ENCODE data around the gene COMTD1. TPM values are rescaled to one million over a fixed set of nuclear protein-coding genes. Genes with fewer than 3 reads are reported as not detected.

Gene COMTD1
- total and polyA plus RNA-seq, 2 donors (not counting 3 experiments of a cell fraction or from before 2014, with no cell fraction given) = 18.4 to 18.6 TPM

- H3K79me2 ChIP-seq (ENCODE audit: control insufficient read depth, insufficient read depth, low read length) = no peaks in the 10 kb centered on the region
- no peak overlapping the region for H3K9ac ChIP-seq (replicated peaks; ENCODE audit: extremely low read depth, insufficient read depth, low read length)
- no peaks in the 10 kb centered on the region for H4K20me1 ChIP-seq (replicated peaks; ENCODE audit: control insufficient read depth, extremely low read depth, insufficient read depth, low read length)
- no peak overlapping the region for H2AFZ ChIP-seq (ENCODE audit: low read depth, low read length)
- no TSS peak for BruUV-seq (replicated peaks)
- H3K4me3 ChIP-seq (replicated peaks in 1 of 3; ENCODE audit: insufficient read depth in 1 of 3, low read depth in 1 of 3, low read length in 3 of 3) = no peak overlapping the region
- FAIRE-seq = no peak
- CTCF ChIA-PET = interaction anchor here (1.2 kb wide), 1 partner anchor 156 kb away, joined by 3 read pairs; no protein-coding TSS in a partner anchor
- no peaks in the 10 kb centered on the region for H3K9me1 ChIP-seq (replicated peaks; ENCODE audit: control insufficient read depth, extremely low read depth, insufficient read depth, low read length)
- dilution Hi-C loops (cut with MboI; ENCODE audit: extremely low pct_ligation_motif_present, low sequenced_read_pairs) (no loop called here), intact Hi-C loops (cut with micrococcal nuclease) (no loop called here)
- no peaks in the 10 kb centered on the region for H3K27me3 ChIP-seq (ENCODE audit: control insufficient read depth in 2 of 2, insufficient read depth in 2 of 2, low read length in 2 of 2)
- peaks cover 11% of the 10 kb centered on the region for H3K4me1 ChIP-seq (ENCODE audit: control insufficient read depth, extremely low read depth, insufficient read depth, low read length)
- TF ChIP-seq POLR2A (IDR thresholded peaks at IDR 0.05; ENCODE audit: low read depth, low read length) (no peak), JUN (IDR thresholded peaks at IDR 0.05; ENCODE audit: borderline replicate concordance, insufficient read depth, insufficient read length, low read depth) (no peak), GATA2 (IDR thresholded peaks at IDR 0.05; ENCODE audit: insufficient read depth, insufficient read length, low read depth, low read length) (no peak), MAX (IDR thresholded peaks at IDR 0.05; ENCODE audit: insufficient read depth, insufficient read length) (no peak), POLR2AphosphoS5 (IDR thresholded peaks at IDR 0.05; ENCODE audit: insufficient read depth, low read depth, low read length) (no peak), EZH2 (IDR thresholded peaks at IDR 0.05; ENCODE audit: borderline replicate concordance, low read depth, low read length, severe bottlenecking) (no peak), MYC (IDR thresholded peaks at IDR 0.05; ENCODE audit: low read depth, low read length) (no peak), FOS (IDR thresholded peaks at IDR 0.05; ENCODE audit: borderline replicate concordance, insufficient read depth, low read length) (no peak)
- TF ChIP-seq, protein P1, sequence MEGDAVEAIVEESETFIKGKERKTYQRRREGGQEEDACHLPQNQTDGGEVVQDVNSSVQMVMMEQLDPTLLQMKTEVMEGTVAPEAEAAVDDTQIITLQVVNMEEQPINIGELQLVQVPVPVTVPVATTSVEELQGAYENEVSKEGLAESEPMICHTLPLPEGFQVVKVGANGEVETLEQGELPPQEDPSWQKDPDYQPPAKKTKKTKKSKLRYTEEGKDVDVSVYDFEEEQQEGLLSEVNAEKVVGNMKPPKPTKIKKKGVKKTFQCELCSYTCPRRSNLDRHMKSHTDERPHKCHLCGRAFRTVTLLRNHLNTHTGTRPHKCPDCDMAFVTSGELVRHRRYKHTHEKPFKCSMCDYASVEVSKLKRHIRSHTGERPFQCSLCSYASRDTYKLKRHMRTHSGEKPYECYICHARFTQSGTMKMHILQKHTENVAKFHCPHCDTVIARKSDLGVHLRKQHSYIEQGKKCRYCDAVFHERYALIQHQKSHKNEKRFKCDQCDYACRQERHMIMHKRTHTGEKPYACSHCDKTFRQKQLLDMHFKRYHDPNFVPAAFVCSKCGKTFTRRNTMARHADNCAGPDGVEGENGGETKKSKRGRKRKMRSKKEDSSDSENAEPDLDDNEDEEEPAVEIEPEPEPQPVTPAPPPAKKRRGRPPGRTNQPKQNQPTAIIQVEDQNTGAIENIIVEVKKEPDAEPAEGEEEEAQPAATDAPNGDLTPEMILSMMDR (IDR thresholded peaks at IDR 0.05; ENCODE audit: extremely low read depth in 1 of 2, insufficient read depth in 1 of 2, low read depth in 1 of 2, low read length in 2 of 2) = no peak
- H3K9me3 ChIP-seq (replicated peaks; ENCODE audit: control insufficient read depth, insufficient read depth, low read length) = no peaks in the 10 kb centered on the region
- no peaks in the 10 kb centered on the region for H3K36me3 ChIP-seq (ENCODE audit: control insufficient read depth in 2 of 2, extremely low read depth in 1 of 2, insufficient read depth in 2 of 2, low read length in 2 of 2)
- POLR2A ChIA-PET = no interaction called here
- no peak overlapping the region for H3K4me2 ChIP-seq (ENCODE audit: insufficient read depth, low read length)
- no peak for DNase-seq (ENCODE audit: low read depth, low spot score)
- no peak overlapping the region for H3K27ac ChIP-seq (ENCODE audit: insufficient read depth, low read depth, low read length)
Measured at GRCh38 chr10:75239096-75239790, 3.5 kb upstream of the COMTD1 start.
